Breast epithelium (tissue), 4 donors: ENCODE measurements around the gene PRKAR1B. TPM values are rescaled to one million over a fixed set of nuclear protein-coding genes. Genes with fewer than 3 reads are reported as not detected.
A peak's percentile ranks its signal among the peaks of the same experiment; 100 is the strongest.
"Not testable (repeated sequence)": the region's sequence is repeated elsewhere in the genome, so short reads cannot be mapped to it uniquely, and the experiment has no call there.

ENCODE experiments used
- DNase-seq, 2 donors: peaks; one replicate each; pipeline ENCODE4 v3.0.0-alpha.2; 2019; ENCODE audit warnings: low spot score in 2 of 2
- H3K27ac ChIP-seq, 2 donors: fragments of 200-600 bp; sonication (generic) in 1 of 2; one replicate each; pipeline ENCODE4 v1.5.1; 2016 to 2019; ENCODE audit warnings: mild to moderate bottlenecking in 1 of 2
- H3K27me3 ChIP-seq, 2 donors: fragments of 200-600 bp; sonication (generic) in 1 of 2; one replicate each; pipeline versions ENCODE4 v1.5.1 to v1.6.0; 2017 to 2019; ENCODE audit warnings: control low read depth in 1 of 2, mild to moderate bottlenecking in 1 of 2
- H3K36me3 ChIP-seq: fragments of 200-600 bp; one replicate; pipeline ENCODE4 v1.5.1; 2019
- H3K4me1 ChIP-seq, 2 donors: fragments of 200-600 bp; sonication (generic); one replicate each; pipeline ENCODE4 v1.5.1; 2016 to 2019; ENCODE audit warnings: control low read depth in 1 of 2
- H3K4me3 ChIP-seq, 3 donors: fragments of 200-600 bp; sonication (generic); 1 replicate in 2 of 3; 2 replicates in 1 of 3; pipeline ENCODE4 v1.5.1; 2016 to 2019; ENCODE audit warnings: mild to moderate bottlenecking in 3 of 3, moderate library complexity in 2 of 3
- H3K9me3 ChIP-seq, 2 donors: fragments of 200-600 bp; sonication (generic) in 1 of 2; one replicate each; pipeline ENCODE4 v1.5.1; 2016 to 2019; ENCODE audit warnings: control low read depth in 1 of 2
- POLR2A ChIP-seq: fragments of 450-650 bp; IDR thresholded peaks from one replicate; pipeline ENCODE4 v1.6.1; 2016; ENCODE audit warnings: antibody characterized with exemption, mild to moderate bottlenecking, moderate library complexity
- POLR2AphosphoS5 ChIP-seq, 3 donors: sonication (generic); formaldehyde crosslinking; IDR thresholded peaks; one replicate each; pipeline ENCODE4 v1.6.1; 2017; ENCODE audit warnings: antibody characterized with exemption in 3 of 3
- intact Hi-C: fragments of 100-400 bp; cut with DNase I; formaldehyde crosslinking; loops from one replicate; pipeline ENCODE4 v1.15.1; 2023; ENCODE audit warnings: low total_unique reads
- total RNA-seq, 3 donors: library from RNA; depleted of rRNA; stranded (reverse); fragments of >200 nt; gene quantifications; one replicate each; pipeline ENCODE4 v1.1.0, GENCODE V29; 2016
- TF ChIP-seq, protein P1 (sequence below), 3 donors: fragments of 450-650 bp; IDR thresholded peaks; one replicate each; pipeline ENCODE4 v1.5.1; 2016 to 2017; ENCODE audit warnings: antibody characterized with exemption in 3 of 3, mild to moderate bottlenecking in 3 of 3, moderate library complexity in 3 of 3

Gene PRKAR1B
- total RNA-seq, 3 donors from 2014 or later = 3.7 to 10.5 (median 7.9) TPM

DNA sequence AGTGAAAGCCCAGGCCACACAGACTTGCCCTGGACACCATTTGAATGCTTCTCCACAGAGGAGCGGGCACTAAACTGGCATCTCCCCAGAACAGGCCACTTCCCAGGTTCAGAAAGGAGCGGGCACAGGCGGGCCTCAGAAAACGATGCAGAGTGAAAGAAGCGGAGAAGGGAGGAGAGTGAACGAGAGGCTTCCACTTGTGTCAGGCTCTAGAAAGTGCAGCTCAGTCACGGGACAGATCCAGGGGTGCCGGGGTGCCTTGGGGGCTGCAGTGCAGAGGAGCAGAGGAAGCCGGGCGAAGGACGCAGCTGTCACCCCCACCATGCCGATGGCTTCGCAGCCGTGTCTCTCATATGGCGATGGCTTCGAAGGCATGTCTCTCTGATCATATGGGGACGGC, 26.1 kb upstream of the PRKAR1B start:
- no peaks in the 10 kb centered on the region for H3K9me3 ChIP-seq
- no peak overlapping the region for H3K4me3 ChIP-seq
- intact Hi-C loops = no loop called here
- TF ChIP-seq, protein P1, sequence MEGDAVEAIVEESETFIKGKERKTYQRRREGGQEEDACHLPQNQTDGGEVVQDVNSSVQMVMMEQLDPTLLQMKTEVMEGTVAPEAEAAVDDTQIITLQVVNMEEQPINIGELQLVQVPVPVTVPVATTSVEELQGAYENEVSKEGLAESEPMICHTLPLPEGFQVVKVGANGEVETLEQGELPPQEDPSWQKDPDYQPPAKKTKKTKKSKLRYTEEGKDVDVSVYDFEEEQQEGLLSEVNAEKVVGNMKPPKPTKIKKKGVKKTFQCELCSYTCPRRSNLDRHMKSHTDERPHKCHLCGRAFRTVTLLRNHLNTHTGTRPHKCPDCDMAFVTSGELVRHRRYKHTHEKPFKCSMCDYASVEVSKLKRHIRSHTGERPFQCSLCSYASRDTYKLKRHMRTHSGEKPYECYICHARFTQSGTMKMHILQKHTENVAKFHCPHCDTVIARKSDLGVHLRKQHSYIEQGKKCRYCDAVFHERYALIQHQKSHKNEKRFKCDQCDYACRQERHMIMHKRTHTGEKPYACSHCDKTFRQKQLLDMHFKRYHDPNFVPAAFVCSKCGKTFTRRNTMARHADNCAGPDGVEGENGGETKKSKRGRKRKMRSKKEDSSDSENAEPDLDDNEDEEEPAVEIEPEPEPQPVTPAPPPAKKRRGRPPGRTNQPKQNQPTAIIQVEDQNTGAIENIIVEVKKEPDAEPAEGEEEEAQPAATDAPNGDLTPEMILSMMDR (IDR thresholded peaks at IDR 0.05) = no peak
- TF ChIP-seq POLR2AphosphoS5 (IDR thresholded peaks at IDR 0.05) (no peak), POLR2A (no peak)
- peak in 1 of 2 donors; percentile 38 for DNase-seq
- no peaks in the 10 kb centered on the region for H3K4me1 ChIP-seq
- H3K27ac ChIP-seq = no peak overlapping the region
- H3K27me3 ChIP-seq = no peaks in the 10 kb centered on the region
- H3K36me3 ChIP-seq = peaks cover 9% of the 10 kb centered on the region

DNA sequence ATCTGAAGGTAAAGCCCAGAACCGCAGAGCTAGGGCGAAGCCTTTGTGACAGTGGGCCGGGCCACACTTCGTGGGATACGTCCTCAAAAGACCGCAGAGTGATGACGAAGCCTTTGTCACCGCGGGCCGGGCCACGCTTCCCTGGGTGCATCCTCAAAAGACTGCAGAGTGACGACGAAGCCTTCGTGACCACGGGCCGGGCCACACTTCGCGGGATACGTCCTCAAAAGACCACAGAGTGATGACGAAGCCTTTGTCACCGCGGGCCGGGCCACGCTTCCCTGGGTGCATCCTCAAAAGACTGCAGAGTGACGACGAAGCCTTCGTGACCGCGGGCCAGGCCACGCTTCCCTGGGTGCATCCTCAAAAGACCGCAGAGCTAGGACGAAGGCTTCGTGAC, 25.2 kb upstream of the PRKAR1B start:
- H3K9me3 ChIP-seq, intact Hi-C loops, H3K27ac ChIP-seq, H3K4me1 ChIP-seq, H3K36me3 ChIP-seq, H3K4me3 ChIP-seq, H3K27me3 ChIP-seq: not testable (repeated sequence)
- DNase-seq = peak in 1 of 2 donors; percentile 46

DNA sequence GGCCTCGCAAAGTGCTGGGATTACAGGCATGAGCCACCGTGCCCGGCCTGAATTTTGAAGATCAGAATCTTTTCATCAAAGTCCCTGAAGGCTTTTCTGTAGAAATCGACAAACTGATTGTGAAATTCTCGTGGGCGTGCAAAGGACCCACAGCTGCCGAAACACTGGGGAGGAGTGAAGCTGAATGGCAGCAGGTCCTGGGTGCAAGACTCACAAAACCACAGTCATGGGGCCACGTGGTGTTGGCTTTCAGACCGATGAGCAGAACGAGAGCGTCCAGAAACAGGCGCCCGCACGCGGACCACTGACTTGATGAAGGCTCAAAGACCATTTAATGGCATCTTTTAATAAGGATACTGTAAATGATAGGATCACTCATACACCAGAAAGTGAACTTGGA, 24.7 kb upstream of the PRKAR1B start:
- DNase-seq = peak in 1 of 2 donors; percentile 34
- Histone ChIP-seq H3K4me3 (no peak overlapping the region), H3K36me3 (peaks cover 4% of the 10 kb centered on the region), H3K27me3 (no peaks in the 10 kb centered on the region), H3K4me1 (no peaks in the 10 kb centered on the region), H3K27ac (no peak overlapping the region), H3K9me3 (no peaks in the 10 kb centered on the region)
- intact Hi-C loops = no loop called here
- TF ChIP-seq POLR2AphosphoS5 (IDR thresholded peaks at IDR 0.05) (no peak), POLR2A (no peak)
- TF ChIP-seq, protein P1 (IDR thresholded peaks at IDR 0.05) = no peak

DNA sequence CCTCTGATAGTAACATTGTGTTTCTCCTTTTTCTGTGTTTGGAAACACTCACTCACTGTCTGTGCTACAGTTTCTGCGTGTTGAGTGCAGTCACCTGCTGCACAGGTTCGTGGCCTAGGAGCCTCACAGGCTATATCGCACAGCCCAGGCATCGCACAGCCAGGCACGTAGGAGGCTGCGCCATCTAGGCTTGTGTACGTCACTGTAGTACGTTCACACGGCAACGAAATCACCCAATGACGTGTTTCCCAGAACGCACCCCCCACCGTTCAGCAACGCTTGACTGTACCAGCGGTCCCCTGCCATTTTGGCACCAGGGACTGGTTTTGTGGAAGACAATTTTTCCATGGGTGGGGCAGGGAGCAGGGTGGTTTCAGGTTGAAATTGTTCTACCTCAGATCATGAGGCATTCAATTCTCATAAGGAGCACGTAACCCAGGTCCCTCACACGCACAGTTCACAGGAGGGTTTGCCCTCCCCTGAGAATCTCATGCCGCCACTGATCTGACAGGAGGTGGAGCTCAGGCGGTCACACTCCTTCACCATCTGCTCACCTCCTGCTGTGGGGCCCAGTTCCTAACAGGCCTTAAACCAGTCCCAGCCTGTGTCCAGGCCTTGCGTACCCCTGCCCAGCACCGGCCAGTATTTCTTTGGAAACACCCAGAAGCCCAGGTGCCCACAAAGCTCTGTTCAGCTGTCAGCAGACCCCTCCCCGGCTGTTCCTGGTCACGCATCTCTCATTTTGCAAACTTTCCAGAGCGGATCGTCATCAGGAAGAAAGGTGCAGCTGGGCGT, 23.2 kb upstream of the PRKAR1B start:
- H3K27me3 ChIP-seq = no peaks in the 10 kb centered on the region
- H3K4me3 ChIP-seq = no peak overlapping the region
- H3K9me3 ChIP-seq = no peaks in the 10 kb centered on the region
- H3K27ac ChIP-seq = no peak overlapping the region
- peak in 1 of 2 donors; percentile 45 for DNase-seq
- TF ChIP-seq, protein P1 (IDR thresholded peaks at IDR 0.05) = no peak
- TF ChIP-seq POLR2AphosphoS5 (IDR thresholded peaks at IDR 0.05) = no peak
- TF ChIP-seq POLR2A = no peak
- no peaks in the 10 kb centered on the region for H3K4me1 ChIP-seq
- H3K36me3 ChIP-seq = no peaks in the 10 kb centered on the region
- intact Hi-C loops = no loop called here

DNA sequence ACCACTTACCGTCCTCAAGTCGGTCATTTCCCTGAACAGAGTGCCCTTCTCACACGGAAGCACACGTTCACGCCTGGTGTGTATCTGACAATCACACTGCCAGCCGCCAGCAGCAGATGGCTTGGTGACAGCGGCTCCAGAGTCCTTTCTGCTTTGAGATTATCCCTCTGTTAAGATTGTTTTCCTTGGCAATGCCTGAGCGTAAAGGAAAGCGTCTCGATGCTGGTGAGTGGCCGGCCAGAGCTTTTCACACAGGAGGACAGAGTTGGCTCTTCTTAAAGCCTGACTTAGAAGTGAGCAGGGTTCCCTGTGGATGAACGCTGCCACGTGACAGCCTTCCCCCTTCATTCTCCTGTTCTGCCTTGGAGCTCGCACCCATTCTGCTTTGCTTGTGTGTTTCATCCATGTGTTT, 22.1 kb upstream of the PRKAR1B start:
- no peaks in the 10 kb centered on the region for H3K27me3 ChIP-seq
- DNase-seq = peak in 1 of 2 donors; percentile 51
- no peaks in the 10 kb centered on the region for H3K4me1 ChIP-seq
- no peak overlapping the region for H3K4me3 ChIP-seq
- no peak overlapping the region for H3K27ac ChIP-seq
- TF ChIP-seq POLR2A (no peak), POLR2AphosphoS5 (IDR thresholded peaks at IDR 0.05) (no peak)
- TF ChIP-seq, protein P1 (IDR thresholded peaks at IDR 0.05) = no peak
- intact Hi-C loops = no loop called here
- no peaks in the 10 kb centered on the region for H3K9me3 ChIP-seq
- no peaks in the 10 kb centered on the region for H3K36me3 ChIP-seq
